Smooth muscle cell (in vitro differentiated cells): ENCODE data around the gene ZNF830. TPM values are rescaled to one million over a fixed set of nuclear protein-coding genes. Genes with fewer than 3 reads are reported as not detected.

Experiments used
- DNase-seq: peaks from one replicate; lab custom pipeline; 2025; ENCODE audit not compliant: unreplicated experiment; lab: John Stamatoyannopoulos, UW
- H2AFZ ChIP-seq: fragments of 200-600 bp; sonication (generic); 2 replicates; pipeline ENCODE4 v1.6.0; 2016; ENCODE audit warnings: antibody characterized with exemption, low read depth, mild to moderate bottlenecking
- H3F3A ChIP-seq: fragments of 200-600 bp; sonication (generic); 2 replicates; pipeline ENCODE4 v1.6.0; 2017; ENCODE audit warnings: antibody characterized with exemption, low read depth
- H3K27ac ChIP-seq: fragments of 200-600 bp; sonication (generic); 2 replicates; pipeline ENCODE4 v1.5.1; 2016; ENCODE audit warnings: low read depth, mild to moderate bottlenecking
- H3K27me3 ChIP-seq: fragments of 200-600 bp; sonication (generic); 2 replicates; pipeline ENCODE4 v1.6.1; 2016; ENCODE audit warnings: low read depth, mild to moderate bottlenecking
- H3K36me3 ChIP-seq: fragments of 200-600 bp; sonication (generic); 2 replicates; pipeline ENCODE4 v1.5.1; 2016; ENCODE audit warnings: low read depth
- H3K4me1 ChIP-seq: fragments of 200-600 bp; sonication (generic); 2 replicates; pipeline ENCODE4 v1.5.1; 2016; ENCODE audit warnings: low read depth
- H3K4me2 ChIP-seq: fragments of 200-600 bp; sonication (generic); 2 replicates; pipeline ENCODE4 v1.6.0; 2016; ENCODE audit warnings: mild to moderate bottlenecking
- H3K4me3 ChIP-seq: fragments of 200-600 bp; sonication (generic); 2 replicates; pipeline ENCODE4 v1.5.1; 2016; ENCODE audit warnings: mild to moderate bottlenecking
- H3K79me2 ChIP-seq: fragments of 200-600 bp; sonication (generic); 2 replicates; pipeline ENCODE4 v1.6.0; 2016; ENCODE audit warnings: low read depth, mild to moderate bottlenecking
- H3K9ac ChIP-seq: fragments of 200-600 bp; sonication (generic); 2 replicates; pipeline ENCODE4 v1.6.0; 2016; ENCODE audit warnings: low read depth
- H3K9me3 ChIP-seq: fragments of 200-600 bp; sonication (generic); replicated peaks from 2 replicates; pipeline ENCODE4 v1.5.1; 2016; ENCODE audit warnings: low read depth
- H4K20me1 ChIP-seq: fragments of 200-600 bp; sonication (generic); 2 replicates; pipeline ENCODE4 v1.6.0; 2016; ENCODE audit warnings: low read depth
- WGBS: methylation state at CpG from one replicate; pipeline ENCODE4 v1.1.7; 2016; ENCODE audit warnings: low lambda C conversion rate; 5-methylcytosine and 5-hydroxymethylcytosine counted together
- polyA plus RNA-seq: library from polyadenylated mRNA; unstranded; fragments of >200 nt; fragmentation: Nextera tagmentation; extraction: Ambion mirVana; gene quantifications from 2 replicates; pipeline ENCODE4 v1.2.1, GENCODE V29; 2016
- total RNA-seq: library from RNA; depleted of rRNA; stranded (reverse); fragments of >200 nt; gene quantifications from 2 replicates; pipeline ENCODE4 v1.2.3, GENCODE V29; 2014
- TF ChIP-seq, protein P1 (sequence below): fragments of 200-600 bp; sonication (generic); IDR thresholded peaks from 2 replicates; pipeline ENCODE4 v1.5.1; 2017; ENCODE audit warnings: borderline replicate concordance, mild to moderate bottlenecking, antibody characterized with exemption; ENCODE audit not compliant: insufficient read depth, poor library complexity, severe bottlenecking

Gene ZNF830
- total and polyA plus RNA-seq, 2 experiments from 2014 or later, result 10.2 to 10.4 TPM

DNA sequence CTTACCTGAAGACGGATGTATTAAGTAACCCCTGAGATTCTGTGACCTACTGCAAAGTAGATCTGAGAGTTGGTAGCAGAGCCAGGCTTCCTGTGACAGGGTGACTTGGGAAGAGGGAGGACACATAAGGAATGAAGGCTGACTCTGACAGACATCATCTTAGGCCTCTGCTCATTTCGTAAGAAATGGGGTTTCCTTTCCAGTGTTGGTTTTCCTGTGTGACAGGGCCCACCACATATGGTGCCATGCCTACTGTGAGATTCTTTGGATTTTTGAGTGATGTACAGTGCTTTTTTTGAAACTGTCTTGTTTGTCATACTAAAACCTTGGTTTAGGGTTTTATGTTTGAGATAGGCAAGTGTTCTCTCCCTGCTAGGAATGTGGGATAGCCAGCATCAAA is 31.7 kb downstream of the ZNF830 start:
- TF ChIP-seq, protein P1, sequence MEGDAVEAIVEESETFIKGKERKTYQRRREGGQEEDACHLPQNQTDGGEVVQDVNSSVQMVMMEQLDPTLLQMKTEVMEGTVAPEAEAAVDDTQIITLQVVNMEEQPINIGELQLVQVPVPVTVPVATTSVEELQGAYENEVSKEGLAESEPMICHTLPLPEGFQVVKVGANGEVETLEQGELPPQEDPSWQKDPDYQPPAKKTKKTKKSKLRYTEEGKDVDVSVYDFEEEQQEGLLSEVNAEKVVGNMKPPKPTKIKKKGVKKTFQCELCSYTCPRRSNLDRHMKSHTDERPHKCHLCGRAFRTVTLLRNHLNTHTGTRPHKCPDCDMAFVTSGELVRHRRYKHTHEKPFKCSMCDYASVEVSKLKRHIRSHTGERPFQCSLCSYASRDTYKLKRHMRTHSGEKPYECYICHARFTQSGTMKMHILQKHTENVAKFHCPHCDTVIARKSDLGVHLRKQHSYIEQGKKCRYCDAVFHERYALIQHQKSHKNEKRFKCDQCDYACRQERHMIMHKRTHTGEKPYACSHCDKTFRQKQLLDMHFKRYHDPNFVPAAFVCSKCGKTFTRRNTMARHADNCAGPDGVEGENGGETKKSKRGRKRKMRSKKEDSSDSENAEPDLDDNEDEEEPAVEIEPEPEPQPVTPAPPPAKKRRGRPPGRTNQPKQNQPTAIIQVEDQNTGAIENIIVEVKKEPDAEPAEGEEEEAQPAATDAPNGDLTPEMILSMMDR, result no peak
- H4K20me1 ChIP-seq, result no peaks in the 10 kb centered on the region
- no peaks in the 10 kb centered on the region for H3K36me3 ChIP-seq
- no peak overlapping the region for H3K4me2 ChIP-seq
- 100% methylated on average over 2 of the region's 2 CpGs for WGBS
- no peak for DNase-seq
- H3K9ac ChIP-seq, result no peak overlapping the region
- H3K27me3 ChIP-seq, result no peaks in the 10 kb centered on the region
- H3F3A ChIP-seq, result no peaks in the 10 kb centered on the region
- no peak overlapping the region for H3K27ac ChIP-seq
- H2AFZ ChIP-seq, result no peak overlapping the region
- no peaks in the 10 kb centered on the region for H3K9me3 ChIP-seq
- no peaks in the 10 kb centered on the region for H3K79me2 ChIP-seq
- no peaks in the 10 kb centered on the region for H3K4me1 ChIP-seq
- no peak overlapping the region for H3K4me3 ChIP-seq

DNA sequence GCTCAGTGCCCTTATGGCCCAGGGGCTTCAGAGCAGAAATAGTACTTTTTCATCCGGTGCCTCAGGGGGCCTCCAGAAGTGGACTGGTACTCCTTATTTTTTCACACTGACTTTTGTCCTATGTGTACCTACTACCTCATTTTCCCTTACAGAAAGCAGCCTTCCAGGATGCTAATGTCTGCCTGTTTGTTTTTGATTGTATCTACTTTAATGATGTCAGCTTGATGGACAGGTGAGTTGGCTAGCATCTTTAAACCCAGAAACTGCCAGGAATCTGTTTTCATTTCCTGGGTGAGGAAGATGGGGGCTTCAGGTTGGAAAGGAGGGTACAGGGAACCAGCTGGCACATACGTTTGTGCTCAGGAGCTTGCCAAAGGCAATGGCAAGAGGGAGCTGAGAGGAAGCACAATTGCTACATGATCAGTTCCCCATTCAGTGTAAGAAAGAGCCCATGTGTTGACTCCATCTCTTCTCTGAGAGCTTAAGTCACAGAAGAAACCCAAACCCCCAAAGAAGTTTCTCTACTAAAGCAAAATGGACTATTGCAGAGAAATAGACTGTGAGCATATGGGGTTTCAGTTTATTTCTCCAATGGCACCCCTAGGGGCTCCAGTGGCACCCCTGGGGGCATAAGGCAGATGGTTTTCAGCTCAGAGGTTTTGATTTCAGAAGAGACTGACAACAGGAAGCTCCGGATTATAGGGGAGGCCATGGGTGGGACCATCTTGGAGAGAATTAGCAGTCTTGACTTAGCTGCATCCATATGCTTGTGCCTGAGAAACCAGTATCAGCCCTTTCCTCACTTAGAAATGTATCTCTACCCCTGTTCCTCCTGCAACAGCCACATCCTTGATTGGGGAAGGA is 35.3 kb downstream of the ZNF830 start:
- H2AFZ ChIP-seq, result no peak overlapping the region
- no peak overlapping the region for H3K9ac ChIP-seq
- DNase-seq, result no peak
- H3K9me3 ChIP-seq, result no peaks in the 10 kb centered on the region
- H3K36me3 ChIP-seq, result no peaks in the 10 kb centered on the region
- H3F3A ChIP-seq, result no peaks in the 10 kb centered on the region
- 96% methylated on average over 3 of the region's 3 CpGs for WGBS
- H3K4me3 ChIP-seq, result no peak overlapping the region
- H3K79me2 ChIP-seq, result no peaks in the 10 kb centered on the region
- no peak overlapping the region for H3K4me2 ChIP-seq
- no peaks in the 10 kb centered on the region for H3K4me1 ChIP-seq
- H3K27me3 ChIP-seq, result no peaks in the 10 kb centered on the region
- no peaks in the 10 kb centered on the region for H4K20me1 ChIP-seq
- no peak overlapping the region for H3K27ac ChIP-seq
- TF ChIP-seq, protein P1, result no peak

DNA sequence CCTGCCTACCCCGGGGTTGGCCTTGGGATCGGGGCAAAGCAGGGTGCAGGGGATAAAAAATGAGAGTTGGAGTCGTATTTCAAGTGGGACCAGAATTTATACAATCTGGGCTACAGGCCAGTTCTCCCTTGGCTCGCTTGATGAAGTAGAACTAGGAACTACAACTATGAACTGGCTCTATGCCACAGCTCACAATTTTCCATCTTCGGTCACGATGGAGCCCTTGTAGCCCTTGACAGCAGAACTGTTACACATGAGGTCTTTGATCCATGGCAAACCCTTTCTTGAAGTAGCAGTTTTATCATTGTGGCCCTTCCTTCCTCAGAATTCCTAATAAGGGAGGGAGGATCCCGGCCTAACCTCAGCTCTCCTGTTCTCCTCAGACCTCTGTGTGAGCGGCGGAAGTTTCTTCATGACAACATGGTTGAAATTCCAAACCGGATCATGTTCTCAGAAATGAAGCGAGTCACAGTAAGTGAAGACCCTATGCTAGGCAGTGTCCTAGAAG is 36.1 kb downstream of the ZNF830 start:
- no peaks in the 10 kb centered on the region for H4K20me1 ChIP-seq
- TF ChIP-seq, protein P1, result no peak
- WGBS, result 91% methylated on average over 11 of the region's 11 CpGs
- no peaks in the 10 kb centered on the region for H3K79me2 ChIP-seq
- H3K27me3 ChIP-seq, result no peaks in the 10 kb centered on the region
- DNase-seq, result no peak
- H3K36me3 ChIP-seq, result no peaks in the 10 kb centered on the region
- no peak overlapping the region for H3K27ac ChIP-seq
- no peaks in the 10 kb centered on the region for H3K9me3 ChIP-seq
- no peaks in the 10 kb centered on the region for H3F3A ChIP-seq
- no peak overlapping the region for H2AFZ ChIP-seq
- no peak overlapping the region for H3K4me2 ChIP-seq
- H3K4me1 ChIP-seq, result no peaks in the 10 kb centered on the region
- H3K4me3 ChIP-seq, result no peak overlapping the region
- H3K9ac ChIP-seq, result no peak overlapping the region
